Calu3 (cell line): ENCODE measurements around the gene TRIM65. TPM values are rescaled to one million over a fixed set of nuclear protein-coding genes. Genes with fewer than 3 reads are reported as not detected.

Experiments used
- BruUV-seq: library from RNA; stranded (reverse); fragments of 400-500 nt; replicated peaks from 2 replicates; lab custom pipeline; 2021; lab: Mats Ljungman, UMichigan
- CTCF ChIA-PET: fragments of 300-600 bp; sonication (Branson Sonifier 250); formaldehyde crosslinking; loops from one replicate; lab custom pipeline; 2022; ENCODE audit warnings: antibody characterized with exemption; lab: Charles Lee
- DNase-seq: peaks from one replicate; pipeline ENCODE4 v3.0.0; 2022
- H3K27ac Mint-ChIP-seq: one replicate; pipeline ENCODE4 v1.8.0; 2022; ENCODE audit warnings: mixed read lengths; ENCODE audit not compliant: unreplicated experiment
- H3K27me3 Mint-ChIP-seq: one replicate; pipeline ENCODE4 v1.8.0; 2022; ENCODE audit warnings: mixed read lengths; ENCODE audit not compliant: unreplicated experiment
- H3K36me3 Mint-ChIP-seq: one replicate; pipeline ENCODE4 v1.8.0; 2022; ENCODE audit warnings: mild to moderate bottlenecking, moderate library complexity, mixed read lengths; ENCODE audit not compliant: insufficient read depth, unreplicated experiment
- H3K4me1 Mint-ChIP-seq: one replicate; pipeline ENCODE4 v1.8.0; 2022; ENCODE audit warnings: mild to moderate bottlenecking, low read depth, mixed read lengths; ENCODE audit not compliant: unreplicated experiment
- H3K4me3 Mint-ChIP-seq: one replicate; pipeline ENCODE4 v1.8.0; 2022; ENCODE audit warnings: mild to moderate bottlenecking, low read depth, moderate library complexity, mixed read lengths; ENCODE audit not compliant: unreplicated experiment
- H3K9me3 Mint-ChIP-seq: one replicate; pipeline ENCODE4 v1.8.0; 2022; ENCODE audit warnings: low read depth, mixed read lengths; ENCODE audit not compliant: unreplicated experiment
- intact Hi-C: fragments of 100-400 bp; cut with micrococcal nuclease; formaldehyde crosslinking; loops from one replicate; pipeline ENCODE4 v1.10.0; 2022; ENCODE audit not compliant: unreplicated experiment
- total RNA-seq: library from RNA; stranded (reverse); gene quantifications from 2 replicates; pipeline ENCODE4 v1.2.3, GENCODE V29; 2022
- TF ChIP-seq, protein P1 (sequence below): fragments of 200-600 bp; IDR thresholded peaks from one replicate; pipeline ENCODE4 v1.8.0; 2022; ENCODE audit warnings: antibody characterized with exemption; ENCODE audit not compliant: unreplicated experiment

The TRIM65 gene
- total RNA-seq, 1 experiment from 2014 or later = 15.4 TPM

DNA sequence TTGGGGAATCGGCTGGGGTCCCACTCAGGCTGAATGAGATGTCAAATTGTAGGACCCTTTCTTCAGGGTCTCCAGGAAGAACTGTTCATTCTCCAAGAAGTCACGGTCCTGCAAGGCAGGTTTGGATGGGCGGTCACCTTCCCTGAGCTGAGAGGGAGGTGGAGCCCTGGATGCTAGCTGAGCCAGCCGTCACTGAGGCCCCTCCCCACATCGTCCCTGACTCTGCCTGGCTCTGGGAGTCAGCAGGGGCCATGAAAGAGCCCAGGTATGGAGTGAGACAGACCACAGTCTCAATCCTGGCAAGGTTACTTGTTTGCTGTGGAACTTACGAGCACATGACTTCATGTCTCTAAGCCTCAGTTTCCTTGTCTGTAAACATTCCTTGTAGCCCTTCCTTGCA is 13.9 kb upstream of the TRIM65 start:
- H3K4me1 Mint-ChIP-seq = no peaks in the 10 kb centered on the region
- BruUV-seq = no TSS peak
- intact Hi-C loops = no loop called here
- no peaks in the 10 kb centered on the region for H3K9me3 Mint-ChIP-seq
- CTCF ChIA-PET = interaction anchor here (0.6 kb wide), 1 partner anchor 145 kb away, joined by 6 read pairs; no protein-coding TSS in a partner anchor
- H3K27ac Mint-ChIP-seq = no peak overlapping the region
- H3K36me3 Mint-ChIP-seq = peaks cover 11% of the 10 kb centered on the region
- no peaks in the 10 kb centered on the region for H3K27me3 Mint-ChIP-seq
- no peak for DNase-seq
- TF ChIP-seq, protein P1, sequence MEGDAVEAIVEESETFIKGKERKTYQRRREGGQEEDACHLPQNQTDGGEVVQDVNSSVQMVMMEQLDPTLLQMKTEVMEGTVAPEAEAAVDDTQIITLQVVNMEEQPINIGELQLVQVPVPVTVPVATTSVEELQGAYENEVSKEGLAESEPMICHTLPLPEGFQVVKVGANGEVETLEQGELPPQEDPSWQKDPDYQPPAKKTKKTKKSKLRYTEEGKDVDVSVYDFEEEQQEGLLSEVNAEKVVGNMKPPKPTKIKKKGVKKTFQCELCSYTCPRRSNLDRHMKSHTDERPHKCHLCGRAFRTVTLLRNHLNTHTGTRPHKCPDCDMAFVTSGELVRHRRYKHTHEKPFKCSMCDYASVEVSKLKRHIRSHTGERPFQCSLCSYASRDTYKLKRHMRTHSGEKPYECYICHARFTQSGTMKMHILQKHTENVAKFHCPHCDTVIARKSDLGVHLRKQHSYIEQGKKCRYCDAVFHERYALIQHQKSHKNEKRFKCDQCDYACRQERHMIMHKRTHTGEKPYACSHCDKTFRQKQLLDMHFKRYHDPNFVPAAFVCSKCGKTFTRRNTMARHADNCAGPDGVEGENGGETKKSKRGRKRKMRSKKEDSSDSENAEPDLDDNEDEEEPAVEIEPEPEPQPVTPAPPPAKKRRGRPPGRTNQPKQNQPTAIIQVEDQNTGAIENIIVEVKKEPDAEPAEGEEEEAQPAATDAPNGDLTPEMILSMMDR = no peak
- no peak overlapping the region for H3K4me3 Mint-ChIP-seq

DNA sequence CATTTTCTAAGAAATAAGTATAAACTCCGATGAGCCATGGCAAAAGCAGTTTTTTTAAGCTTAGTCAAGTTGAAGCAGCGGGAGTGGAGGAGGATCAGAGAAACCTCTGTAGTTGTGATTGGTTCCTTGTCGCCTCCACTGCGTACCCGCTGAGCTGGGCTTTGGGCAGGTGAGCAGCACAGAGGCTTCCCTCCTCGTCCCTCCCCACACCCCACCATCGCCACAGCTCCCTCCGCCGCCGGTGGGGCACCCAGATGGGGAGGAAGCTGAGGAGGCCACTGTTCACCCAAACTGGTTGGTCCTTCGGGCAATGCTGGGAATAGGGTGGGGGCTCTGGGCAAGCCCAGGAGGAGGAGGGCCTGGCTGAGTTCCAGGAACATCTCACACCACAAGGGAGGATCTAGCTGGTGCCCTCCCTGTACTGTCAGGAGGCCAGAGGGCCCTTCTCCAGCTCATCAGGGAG is 13.1 kb upstream of the TRIM65 start:
- peaks cover 16% of the 10 kb centered on the region for H3K36me3 Mint-ChIP-seq
- no peak overlapping the region for H3K4me3 Mint-ChIP-seq
- no peaks in the 10 kb centered on the region for H3K27me3 Mint-ChIP-seq
- no peak overlapping the region for H3K27ac Mint-ChIP-seq
- no peaks in the 10 kb centered on the region for H3K4me1 Mint-ChIP-seq
- H3K9me3 Mint-ChIP-seq = no peaks in the 10 kb centered on the region
- intact Hi-C loops = no loop called here
- TF ChIP-seq, protein P1 = no peak
- DNase-seq = no peak
- CTCF ChIA-PET = no interaction called here
- BruUV-seq = no TSS peak

DNA sequence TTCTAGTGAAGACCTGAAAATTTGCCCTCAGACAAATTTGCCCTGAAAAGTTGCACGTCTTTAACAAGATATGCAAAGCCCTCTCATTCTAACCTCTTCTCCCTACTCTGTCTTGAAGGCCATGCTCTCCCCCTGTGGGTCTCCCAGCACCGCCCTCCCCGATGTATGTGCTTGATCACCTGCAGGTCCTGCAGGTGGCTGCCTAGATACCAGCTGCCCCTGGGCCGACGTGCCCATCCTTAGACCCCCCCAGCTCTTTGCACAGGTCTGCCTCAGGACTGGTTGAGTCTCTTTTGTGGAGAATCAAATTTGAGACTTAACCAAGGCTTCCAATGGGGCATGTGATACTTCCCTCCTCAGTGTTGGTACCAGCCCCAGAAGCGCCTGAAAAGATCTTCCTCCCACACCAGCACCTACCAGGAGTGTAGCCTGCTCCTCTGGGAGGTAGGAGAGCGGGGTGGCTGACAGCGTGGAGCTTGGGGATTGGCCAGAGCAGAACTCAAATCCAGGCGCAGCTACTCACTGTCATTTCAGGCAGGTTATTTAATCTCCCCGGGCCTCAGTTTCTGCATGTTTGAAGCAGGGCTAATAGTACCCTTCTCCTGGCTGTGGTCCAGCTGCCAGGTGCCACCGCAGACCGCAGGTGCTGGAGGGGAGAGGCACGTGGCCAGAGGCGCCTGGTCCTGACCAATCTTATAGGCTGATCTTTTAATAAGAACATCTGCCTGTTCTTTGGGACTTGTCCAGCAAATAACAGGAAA is 12.5 kb upstream of the TRIM65 start:
- TF ChIP-seq, protein P1 = no peak
- Mint-ChIP-seq H3K27ac (no peak overlapping the region), H3K9me3 (no peaks in the 10 kb centered on the region), H3K27me3 (no peaks in the 10 kb centered on the region), H3K4me1 (no peaks in the 10 kb centered on the region), H3K36me3 (peaks cover 20% of the 10 kb centered on the region), H3K4me3 (no peak overlapping the region)
- intact Hi-C loops = no loop called here
- CTCF ChIA-PET = interaction anchor here (0.6 to 0.7 kb wide), 3 partner anchors 88 to 965 kb away, joined by 3 to 5 read pairs (median 3); no protein-coding TSS in a partner anchor
- no TSS peak for BruUV-seq
- DNase-seq = no peak

DNA sequence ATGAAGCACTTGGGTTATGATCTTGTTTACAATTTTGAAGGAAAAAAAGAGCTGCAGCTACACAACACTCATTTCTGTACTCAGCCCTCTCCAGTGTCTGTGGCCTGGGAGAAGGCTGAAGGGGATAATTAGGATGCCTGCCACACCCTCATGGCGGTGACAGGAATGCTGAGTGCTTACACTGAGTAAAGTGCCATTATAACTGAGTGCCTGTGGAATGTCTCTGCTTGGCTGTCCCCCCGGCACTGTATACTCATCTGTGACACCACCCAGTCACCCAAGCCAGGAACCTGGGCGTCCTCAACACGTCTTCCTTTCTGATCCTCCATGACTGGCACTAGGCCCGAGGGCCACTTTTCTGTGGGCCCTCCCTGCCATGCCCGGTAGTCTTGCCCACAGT is 11.4 kb upstream of the TRIM65 start:
- no peak overlapping the region for H3K27ac Mint-ChIP-seq
- TF ChIP-seq, protein P1 = no peak
- CTCF ChIA-PET = interaction anchor here (0.7 to 0.8 kb wide), 2 partner anchors 104 to 964 kb away, joined by 3 to 4 read pairs; no protein-coding TSS in a partner anchor
- no peak for DNase-seq
- H3K36me3 Mint-ChIP-seq = peaks cover 23% of the 10 kb centered on the region
- H3K4me1 Mint-ChIP-seq = no peaks in the 10 kb centered on the region
- no TSS peak for BruUV-seq
- intact Hi-C loops = no loop called here
- no peaks in the 10 kb centered on the region for H3K27me3 Mint-ChIP-seq
- no peaks in the 10 kb centered on the region for H3K9me3 Mint-ChIP-seq
- H3K4me3 Mint-ChIP-seq = no peak overlapping the region
